GM12878 (cell line): Measurements from ENCODE around the gene TMEM128. TPM values are rescaled to one million over a fixed set of nuclear protein-coding genes. Genes with fewer than 3 reads are reported as not detected.

Experiments used
- ATAC-seq: fragments of 200-7000 bp; cut with Tn5 transposase; 3 replicates; pipeline ENCODE4 v1.9.1; 2020; ENCODE audit warnings: mild to moderate bottlenecking, moderate library complexity
- BruUV-seq: library from RNA; stranded (reverse); fragments of 400-500 nt; replicated peaks from 2 replicates; lab custom pipeline; 2021; lab: Mats Ljungman, UMichigan
- CTCF ChIA-PET: fragments of 300-600 bp; sonication (Branson Sonifier 250); formaldehyde crosslinking; extraction: SDS; loops from one replicate; lab custom pipeline; 2021; ENCODE audit warnings: inconsistent platforms; lab: Yijun Ruan, JAX
- POLR2A ChIA-PET: fragments of 350-600 bp; formaldehyde crosslinking; extraction: SDS; loops from one replicate; lab custom pipeline; 2021; ENCODE audit warnings: inconsistent platforms; lab: Charles Lee
- RAD21 ChIA-PET: fragments of 300-600 bp; sonication (Branson Sonifier 250); formaldehyde crosslinking; loops from one replicate; lab custom pipeline; 2023; ENCODE audit warnings: antibody characterized with exemption; ENCODE audit not compliant: unreplicated experiment; lab: Charles Lee
- SMC1A ChIA-PET: fragments of 300-600 bp; sonication (Branson Sonifier 250); formaldehyde crosslinking; loops from one replicate; lab custom pipeline; 2023; ENCODE audit not compliant: unreplicated experiment, uncharacterized antibody; lab: Charles Lee
- DNase-seq: peaks from one replicate; pipeline ENCODE4 v3.0.0-alpha.2; 2011; ENCODE audit warnings: low read depth, low spot score
- FAIRE-seq: peaks from 3 replicates; lab custom pipeline; 2011; peaks lifted over from hg19 to GRCh38; lab: Jason Lieb, UNC
- H2AFZ ChIP-seq: 2 replicates; pipeline ENCODE4 v1.6.0; 2011; ENCODE audit warnings: low read depth, low read length, control low read depth; ENCODE audit not compliant: control insufficient read depth
- H3K27ac ChIP-seq: 2 replicates; pipeline ENCODE4 v1.5.1; 2011; ENCODE audit warnings: control low read depth; ENCODE audit not compliant: control insufficient read depth, insufficient read depth
- H3K27me3 ChIP-seq, 2 experiments: replicated peaks in 1 of 2; 2 replicates each; pipeline versions ENCODE4 v1.6.0 to v1.6.1; 2011; ENCODE audit warnings: low read length in 1 of 2; ENCODE audit not compliant: control insufficient read depth in 2 of 2, insufficient read depth in 2 of 2
- H3K36me3 ChIP-seq, 2 experiments: 2 replicates each; pipeline ENCODE4 v1.5.1; 2011; ENCODE audit warnings: low read length in 1 of 2; ENCODE audit not compliant: control insufficient read depth in 2 of 2, insufficient read depth in 2 of 2
- H3K4me1 ChIP-seq: 2 replicates; pipeline ENCODE4 v1.6.1; 2011; ENCODE audit warnings: mild to moderate bottlenecking, low read length, moderate library complexity, mixed read lengths; ENCODE audit not compliant: control insufficient read depth, insufficient read depth
- H3K4me2 ChIP-seq: 2 replicates; pipeline ENCODE4 v1.6.0; 2011; ENCODE audit warnings: control low read depth; ENCODE audit not compliant: control insufficient read depth, insufficient read depth
- H3K4me3 ChIP-seq: fragments of 200-600 bp; sonication (generic); 2 replicates; pipeline ENCODE4 v1.5.1; 2016
- H3K79me2 ChIP-seq: 2 replicates; pipeline ENCODE4 v1.6.0; 2011; ENCODE audit warnings: low read length; ENCODE audit not compliant: control insufficient read depth, insufficient read depth
- H3K9ac ChIP-seq: 2 replicates; pipeline ENCODE4 v1.8.0; 2011; ENCODE audit warnings: low read length, control low read depth, mixed read lengths; ENCODE audit not compliant: control insufficient read depth, insufficient read depth
- H3K9me3 ChIP-seq: replicated peaks from 3 replicates; pipeline ENCODE4 v1.5.1; 2011; ENCODE audit warnings: mild to moderate bottlenecking, low read length; ENCODE audit not compliant: control insufficient read depth, insufficient read depth
- H4K20me1 ChIP-seq: 2 replicates; pipeline ENCODE4 v1.6.0; 2011; ENCODE audit not compliant: control insufficient read depth, insufficient read depth
- CBX3 ChIP-seq: fragments of 200-600 bp; sonication (generic); IDR thresholded peaks from 2 replicates; pipeline ENCODE4 v1.6.1; 2016; ENCODE audit warnings: low read depth, borderline replicate concordance
- CBX5 ChIP-seq: sonication (generic); IDR thresholded peaks from 2 replicates; pipeline ENCODE4 v1.6.1; 2016; ENCODE audit warnings: low read depth, moderate library complexity, mild to moderate bottlenecking, inconsistent platforms
- KLF5 ChIP-seq: fragments of 450-650 bp; IDR thresholded peaks from 2 replicates; pipeline ENCODE4 v1.6.1; 2014; ENCODE audit warnings: mild to moderate bottlenecking; ENCODE audit not compliant: partially characterized antibody
- MXI1 ChIP-seq: fragments of 150-350 bp; IDR thresholded peaks from 2 replicates; pipeline ENCODE4 v1.6.1; 2011; ENCODE audit warnings: low read depth, mild to moderate bottlenecking, inconsistent platforms, low read length, improper control_type of control experiment
- MYC ChIP-seq: IDR thresholded peaks from 2 replicates; pipeline ENCODE4 v1.6.1; 2011; ENCODE audit warnings: mild to moderate bottlenecking, low read length, moderate library complexity, inconsistent platforms; ENCODE audit not compliant: insufficient read depth, insufficient replicate concordance, insufficient read length, severe bottlenecking
- PML ChIP-seq: IDR thresholded peaks from 2 replicates; pipeline ENCODE4 v1.6.1; 2012; ENCODE audit warnings: low read length, inconsistent platforms
- POLR2A ChIP-seq: IDR thresholded peaks from 2 replicates; pipeline ENCODE4 v1.6.1; 2011; ENCODE audit warnings: low read depth, mild to moderate bottlenecking, low read length
- SREBF1 ChIP-seq: IDR thresholded peaks from 2 replicates; pipeline ENCODE4 v1.6.1; 2012; ENCODE audit warnings: mild to moderate bottlenecking, low read length
- YBX1 ChIP-seq: fragments of 450-650 bp; IDR thresholded peaks from 2 replicates; pipeline ENCODE4 v1.6.1; 2016; ENCODE audit warnings: antibody characterized with exemption
- ZBED1 ChIP-seq: IDR thresholded peaks from 2 replicates; pipeline ENCODE4 v1.6.1; 2016; ENCODE audit warnings: borderline replicate concordance
- ZBTB4 ChIP-seq: fragments of 450-650 bp; formaldehyde crosslinking; IDR thresholded peaks from 2 replicates; pipeline ENCODE4 v1.4.0; 2022; ENCODE audit warnings: mild to moderate bottlenecking, moderate library complexity
- WGBS: methylation state at CpG from one replicate; pipeline ENCODE4 v1.1.6; 2016; ENCODE audit warnings: low lambda C conversion rate; ENCODE audit not compliant: insufficient replicate concordance, insufficient coverage; ENCODE audit errors: missing lambda C conversion rate; 5-methylcytosine and 5-hydroxymethylcytosine counted together
- in situ Hi-C: fragments of 300-500 bp; cut with MboI; formaldehyde crosslinking; loops from 9 replicates; pipeline ENCODE4 v1.14.3; 2018; ENCODE audit warnings: mixed read lengths
- intact Hi-C: fragments of 100-400 bp; cut with micrococcal nuclease; formaldehyde crosslinking; loops from one replicate; pipeline ENCODE4 v1.14.2; 2022; ENCODE audit not compliant: unreplicated experiment
- polyA plus RNA-seq, 11 experiments: library from polyadenylated mRNA; depleted of rRNA in 4 of 11; unstranded in 6 of 11; stranded (reverse) in 5 of 11; fragments of >200 nt; fragmentation: Nextera tagmentation in 4 of 11; fragmentation: Illumina TruSeq in 1 of 11; extraction: Ambion mirVana in 4 of 11; extraction: Trizol in 1 of 11; gene quantifications; 1 replicate in 1 of 11; 2 replicates in 10 of 11; pipeline versions ENCODE4 v1.2.1 to v1.2.3, GENCODE V29; 2011 to 2016; ENCODE audit warnings: inconsistent platforms in 2 of 11, missing spikeins in 2 of 11, low read depth in 1 of 11
- total RNA-seq, 4 experiments: library from RNA; depleted of rRNA in 3 of 4; stranded (reverse); fragments of >200 nt in 3 of 4; fragmentation: Illumina TruSeq in 1 of 4; extraction: Trizol in 1 of 4; gene quantifications; 2 replicates each; pipeline versions ENCODE4 v1.2.1 to v1.2.3, GENCODE V29; 2013 to 2021

Gene TMEM128
- total and polyA plus RNA-seq, 10 of the 15 experiments (the other 5 are each of a cell fraction or from before 2014, with no cell fraction given), result 9.3 to 44.2 (median 18.9) TPM

- no peak for FAIRE-seq
- Histone ChIP-seq H3K4me2 (no peak overlapping the region), H3K9ac (no peak overlapping the region), H3K9me3 (no peaks in the 10 kb centered on the region), H3K27ac (no peak overlapping the region), H4K20me1 (no peaks in the 10 kb centered on the region), H3K4me1 (no peaks in the 10 kb centered on the region), H3K4me3 (no peak overlapping the region), H3K27me3 (no peaks in the 10 kb centered on the region), H3K79me2 (no peaks in the 10 kb centered on the region), H3K36me3 (peaks cover 8 to 26% of the 10 kb centered on the region in 2 experiments; a peak in 3 of 4 replicates), H2AFZ (no peak overlapping the region)
- WGBS, result 90% methylated on average over 11 of the region's 11 CpGs
- TF ChIP-seq ZBTB4 (no peak), POLR2A (no peak), ZBED1 (no peak), MXI1 (no peak), KLF5 (no peak), SREBF1 (no peak), PML (no peak), CBX5 (no peak), MYC (no peak), YBX1 (no peak), CBX3 (no peak)
- no peak for ATAC-seq
- RAD21 ChIA-PET, result no interaction called here
- no peak for DNase-seq
- BruUV-seq, result no TSS peak
- in situ Hi-C loops (no loop called here), intact Hi-C loops (no loop called here)
- CTCF ChIA-PET, result interaction anchor here (0.6 to 2.1 kb wide), 2 partner anchors 15 to 18 kb away, joined by 4 to 9 read pairs; no protein-coding TSS in a partner anchor
- SMC1A ChIA-PET, result no interaction called here
- POLR2A ChIA-PET, result interaction anchor here (0.7 kb wide), 1 partner anchor 16 kb away, joined by 7 read pairs; no protein-coding TSS in a partner anchor
Observed at GRCh38 chr4:4269331-4269731, 21.3 kb upstream of the TMEM128 start.
